Heart right ventricle (tissue), 16 donors: Measurements from ENCODE around the gene APOD. TPM values are rescaled to one million over a fixed set of nuclear protein-coding genes. Genes with fewer than 3 reads are reported as not detected.
"Not testable (repeated sequence)": the region's sequence is repeated elsewhere in the genome, so short reads cannot be mapped to it uniquely, and the experiment has no call there.

Experiments used
- ATAC-seq, 8 donors: fragments of 200-7000 bp; cut with Tn5 transposase; one replicate each; pipeline ENCODE4 v1.9.1; 2020; ENCODE audit warnings: mild to moderate bottlenecking in 8 of 8, moderate library complexity in 8 of 8, moderate number of reproducible peaks in 1 of 8
- DNase-seq, 2 donors: peaks; one replicate each; pipeline ENCODE4 v3.0.0-alpha.2; 2020
- H3K27ac ChIP-seq, 10 donors: fragments of 200-600 bp; sonication (generic) in 2 of 10; one replicate each; pipeline versions ENCODE4 v1.5.0 to v1.8.0; 2020 to 2022; ENCODE audit warnings: mild to moderate bottlenecking in 3 of 10
- H3K27me3 ChIP-seq, 7 donors: fragments of 200-600 bp; one replicate each; pipeline ENCODE4 v1.8.0; 2021 to 2022; ENCODE audit warnings: mild to moderate bottlenecking in 2 of 7
- H3K36me3 ChIP-seq, 9 donors: fragments of 200-600 bp; sonication (generic) in 1 of 9; one replicate each; pipeline versions ENCODE4 v1.5.0 to v1.8.0; 2020 to 2022; ENCODE audit warnings: mild to moderate bottlenecking in 2 of 9
- H3K4me1 ChIP-seq, 9 donors: fragments of 200-600 bp; sonication (generic) in 1 of 9; one replicate each; pipeline versions ENCODE4 v1.5.0 to v1.8.0; 2020 to 2022; ENCODE audit warnings: mild to moderate bottlenecking in 4 of 9
- H3K4me3 ChIP-seq, 10 donors: fragments of 200-600 bp; sonication (generic) in 2 of 10; one replicate each; pipeline versions ENCODE4 v1.5.0 to v1.8.0; 2020 to 2022; ENCODE audit warnings: mild to moderate bottlenecking in 7 of 10, moderate library complexity in 2 of 10
- H3K9me3 ChIP-seq, 11 donors: fragments of 200-600 bp in 10 of 11; sonication (generic) in 2 of 11; one replicate each; pipeline versions ENCODE4 v1.5.0 to v1.8.0; 2013 to 2022; ENCODE audit warnings: mild to moderate bottlenecking in 2 of 11, control low read depth in 1 of 11, moderate library complexity in 1 of 11
- CTCF ChIP-seq, 9 donors: fragments of 200-600 bp; sonication (generic) in 2 of 9; IDR thresholded peaks; one replicate each; pipeline versions ENCODE4 v1.5.0 to v1.8.0; 2021 to 2022; ENCODE audit warnings: antibody characterized with exemption in 9 of 9, mild to moderate bottlenecking in 5 of 9, moderate library complexity in 1 of 9
- WGBS, 2 donors: extraction: QIAGEN DNeasy Blood & Tissue Kit; methylation state at CpG; one replicate each; pipeline ENCODE4 v1.1.7; 2013; ENCODE audit warnings: inconsistent platforms in 1 of 2; 5-methylcytosine and 5-hydroxymethylcytosine counted together
- intact Hi-C, 10 donors: fragments of 100-400 bp; cut with DNase I; formaldehyde crosslinking; loops; one replicate each; pipeline versions ENCODE4 v1.11.1 to v1.14.2; 2022
- polyA plus RNA-seq, 2 donors: library from polyadenylated mRNA; stranded (reverse); fragments of 200-250 nt; gene quantifications; one replicate each; pipeline ENCODE4 v1.2.3, GENCODE V29; 2013
- total RNA-seq, 10 donors: library from RNA; stranded (reverse); fragmentation: NEBNext Ultra II Directional in 3 of 10; extraction: Animal tissue kit (Norgen Biotek cat#: 25700) in 3 of 10; gene quantifications; one replicate each; pipeline versions ENCODE4 v1.2.1 to v1.2.4, GENCODE V29; 2021 to 2023
- donor health status: Arrhythmogenic right ventricular cardiomyopathy.
- donor health status: ischemic (EF 13 %, LVEDD 7.1; RV severe dilation, severe dysfunction).
- donor health status: healthy with polysubstance abuse.
- donor health status: DM: no; HTN: yes; CAD: no.
- donor health status: DM: no; HTN: no; CAD: no.
- donor health status: ischemic (EF 25% LVEDD 6.9; RV normal size, moderate dysfunction).
- donor health status: ischemic (EF 25% LVEDD 5.7; RV mildly dilated, moderate dysfunction).
- donor health status: healthy.
- donor health status: DM: yes; HTN: yes; CAD: no.
- donor health status: Ischemic cardiomyopathy.
- donor health status: ischemic (EF 35%, LVEDD 5.7; RV mildly dilated, moderate dysfunction).
- donor health status: nonischemic (EF 11% LVEDD 7.7; RV severe dilation, severe dysfunction).
- donor health status: DM: yes; HTN: yes; CAD: no.
- donor health status: PGD.
- donor health status: ischemic (EF 29% LVEDD 5.4; RV normal size, mild dysfunction).
- donor health status: nonischemic (EF 23%, LVEDD 6.1; RV moderate dilation, normal function).

APOD gene
- total and polyA plus RNA-seq, 12 donors, result 73.9 to 582 (median 109) TPM

GRCh38 chr3:195601382-195601781 lies 17.6 kb upstream of the APOD start:
- peaks cover 0 to 9% (median 2%) of the 10 kb centered on the region in 11 donors for H3K9me3 ChIP-seq

GRCh38 chr3:195599926-195600325 lies 16.2 kb upstream of the APOD start:
- DNase-seq, H3K27me3 ChIP-seq, H3K36me3 ChIP-seq, intact Hi-C loops, H3K9me3 ChIP-seq, ATAC-seq, H3K27ac ChIP-seq, H3K4me3 ChIP-seq: not testable (repeated sequence)
- 90 to 94% methylated on average over 19 of the region's 23 CpGs for WGBS, 2 donors
- H3K4me1 ChIP-seq, result peaks cover 0 to 33% (median 9%) of the 10 kb centered on the region in 9 donors

More at GRCh38 chr3:195601382-195601781, 17.6 kb upstream of the APOD start:
- Histone ChIP-seq H3K36me3 (no peaks in the 10 kb centered on the region), H3K4me1 (peaks cover 0 to 22% (median 9%) of the 10 kb centered on the region in 9 donors), H3K4me3 (no peak overlapping the region), H3K27me3 (no peaks in the 10 kb centered on the region), H3K27ac (no peak overlapping the region)
- intact Hi-C loops, result no loop called here
- TF ChIP-seq CTCF (IDR thresholded peaks at IDR 0.05), result no peak
- ATAC-seq, result no peak
- no peak for DNase-seq
- 97 to 99% methylated on average over 2 of the region's 2 CpGs for WGBS, 2 donors

GRCh38 chr3:195599516-195599915 lies 15.8 kb upstream of the APOD start:
- WGBS, 2 donors, result 92% methylated on average over 12 to 22 of the region's 24 CpGs
- H3K9me3 ChIP-seq, H3K36me3 ChIP-seq, H3K27ac ChIP-seq, DNase-seq, intact Hi-C loops, H3K27me3 ChIP-seq, ATAC-seq, H3K4me3 ChIP-seq: not testable (repeated sequence)
- H3K4me1 ChIP-seq, result peaks cover 0 to 33% (median 9%) of the 10 kb centered on the region in 9 donors

- intact Hi-C loops, result no loop called here
- peaks cover 0 to 33% (median 9%) of the 10 kb centered on the region in 9 donors for H3K4me1 ChIP-seq
- peak; percentile 34 to 72 (median 58) for ATAC-seq
- 47% methylated on average over 6 of the region's 6 CpGs for WGBS, 2 donors
- H3K27ac ChIP-seq, result peak overlapping the region in 6 of 10 donors; percentile 45 to 77 (median 51)
- no peak overlapping the region for H3K4me3 ChIP-seq
- peak in 1 of 2 donors; percentile 38 for DNase-seq
- TF ChIP-seq CTCF (IDR thresholded peaks at IDR 0.05), result no peak
- H3K9me3 ChIP-seq, result no peaks in the 10 kb centered on the region
- no peaks in the 10 kb centered on the region for H3K27me3 ChIP-seq
- no peaks in the 10 kb centered on the region for H3K36me3 ChIP-seq
These were observed 14.1 kb upstream of the APOD start for GRCh38 chr3:195597848-195598247.

GRCh38 chr3:195597229-195597628 lies 13.5 kb upstream of the APOD start:
- DNase-seq (no peak), ATAC-seq (peak in 7 of 8 donors; percentile 4 to 33 (median 26))
- Histone ChIP-seq H3K9me3 (no peaks in the 10 kb centered on the region), H3K4me3 (no peak overlapping the region), H3K27ac (peak overlapping the region in 9 of 10 donors; percentile 11 to 77 (median 51)), H3K4me1 (peaks cover 0 to 33% (median 9%) of the 10 kb centered on the region in 9 donors), H3K27me3 (no peaks in the 10 kb centered on the region), H3K36me3 (no peaks in the 10 kb centered on the region)
- intact Hi-C loops, result no loop called here
- TF ChIP-seq CTCF (IDR thresholded peaks at IDR 0.05), result no peak
- 42 to 55% methylated on average over 2 of the region's 2 CpGs for WGBS, 2 donors
